ENCODE data around the gene TUBGCP6.

DNA sequence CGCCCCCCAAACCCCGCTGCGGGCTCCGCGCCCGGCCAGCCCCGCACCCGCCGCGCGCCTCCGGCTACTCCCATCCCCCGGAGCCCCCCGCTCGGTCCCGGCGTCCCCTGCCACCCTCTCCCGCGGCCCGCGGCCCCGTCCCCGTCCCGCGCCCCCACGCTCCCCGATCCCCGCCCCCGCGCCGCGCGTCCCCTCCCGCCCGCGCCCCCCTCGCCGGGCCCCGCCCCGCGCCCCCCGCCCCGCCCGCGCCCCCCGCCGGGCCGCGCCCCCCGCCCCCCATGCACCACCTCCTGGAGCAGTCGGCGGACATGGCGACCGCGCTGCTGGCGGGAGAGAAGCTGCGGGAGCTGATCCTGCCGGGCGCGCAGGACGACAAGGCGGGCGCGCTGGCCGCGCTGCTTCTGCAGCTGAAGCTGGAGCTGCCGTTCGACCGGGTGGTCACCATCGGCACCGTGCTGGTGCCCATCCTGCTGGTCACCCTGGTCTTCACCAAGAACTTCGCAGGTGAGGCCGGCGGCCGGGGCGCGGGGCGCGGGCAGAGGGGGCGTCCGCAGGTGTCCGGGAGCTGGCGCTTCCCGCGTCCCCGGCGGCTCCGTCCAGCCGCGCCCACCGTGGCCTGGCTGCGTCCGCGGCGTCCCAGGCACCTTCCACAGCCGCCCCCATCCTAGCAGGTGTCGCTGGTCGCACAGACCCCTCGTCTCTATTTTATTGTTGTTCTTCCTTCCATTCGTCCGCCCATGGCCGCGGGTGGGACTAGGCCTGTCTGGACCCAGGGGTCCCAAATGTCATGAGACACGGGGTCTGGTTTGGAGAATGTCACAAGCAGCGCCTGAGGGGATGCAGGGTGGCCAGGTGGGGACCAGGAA, 74.1 kb downstream of the TUBGCP6 start, which contains the start of gene PANX2:
- TF ChIP-seq POLR2A (IDR thresholded peaks at IDR 0.05): no peak
- TF ChIP-seq POLR2AphosphoS5 (IDR thresholded peaks at IDR 0.05): no peak
- TF ChIP-seq, protein P1, sequence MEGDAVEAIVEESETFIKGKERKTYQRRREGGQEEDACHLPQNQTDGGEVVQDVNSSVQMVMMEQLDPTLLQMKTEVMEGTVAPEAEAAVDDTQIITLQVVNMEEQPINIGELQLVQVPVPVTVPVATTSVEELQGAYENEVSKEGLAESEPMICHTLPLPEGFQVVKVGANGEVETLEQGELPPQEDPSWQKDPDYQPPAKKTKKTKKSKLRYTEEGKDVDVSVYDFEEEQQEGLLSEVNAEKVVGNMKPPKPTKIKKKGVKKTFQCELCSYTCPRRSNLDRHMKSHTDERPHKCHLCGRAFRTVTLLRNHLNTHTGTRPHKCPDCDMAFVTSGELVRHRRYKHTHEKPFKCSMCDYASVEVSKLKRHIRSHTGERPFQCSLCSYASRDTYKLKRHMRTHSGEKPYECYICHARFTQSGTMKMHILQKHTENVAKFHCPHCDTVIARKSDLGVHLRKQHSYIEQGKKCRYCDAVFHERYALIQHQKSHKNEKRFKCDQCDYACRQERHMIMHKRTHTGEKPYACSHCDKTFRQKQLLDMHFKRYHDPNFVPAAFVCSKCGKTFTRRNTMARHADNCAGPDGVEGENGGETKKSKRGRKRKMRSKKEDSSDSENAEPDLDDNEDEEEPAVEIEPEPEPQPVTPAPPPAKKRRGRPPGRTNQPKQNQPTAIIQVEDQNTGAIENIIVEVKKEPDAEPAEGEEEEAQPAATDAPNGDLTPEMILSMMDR (IDR thresholded peaks at IDR 0.05): no peak

Data from transverse colon (tissue), 4 donors.